ENCODE measurements around the gene TEX13A. TPM values are rescaled to one million over a fixed set of nuclear protein-coding genes. Genes with fewer than 3 reads are reported as not detected.
A peak's percentile ranks its signal among the peaks of the same experiment; 100 is the strongest.

Gene TEX13A
- polyA plus RNA-seq, 2 of the 4 experiments (the other 2 are of a cell fraction): not detected

- FAIRE-seq: no peak
- no peak for TF ChIP-seq BHLHE40 (IDR thresholded peaks at IDR 0.05; ENCODE audit: low read depth, low read length)
- TF ChIP-seq SMC3 (IDR thresholded peaks at IDR 0.05): no peak
- no peak for TF ChIP-seq E2F6 (IDR thresholded peaks at IDR 0.05; ENCODE audit: borderline replicate concordance, low read depth)
- no peak for TF ChIP-seq RNF2 (IDR thresholded peaks at IDR 0.05; ENCODE audit: borderline replicate concordance, low read depth)
- TF ChIP-seq, protein P1, sequence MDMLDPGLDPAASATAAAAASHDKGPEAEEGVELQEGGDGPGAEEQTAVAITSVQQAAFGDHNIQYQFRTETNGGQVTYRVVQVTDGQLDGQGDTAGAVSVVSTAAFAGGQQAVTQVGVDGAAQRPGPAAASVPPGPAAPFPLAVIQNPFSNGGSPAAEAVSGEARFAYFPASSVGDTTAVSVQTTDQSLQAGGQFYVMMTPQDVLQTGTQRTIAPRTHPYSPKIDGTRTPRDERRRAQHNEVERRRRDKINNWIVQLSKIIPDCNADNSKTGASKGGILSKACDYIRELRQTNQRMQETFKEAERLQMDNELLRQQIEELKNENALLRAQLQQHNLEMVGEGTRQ (IDR thresholded peaks at IDR 0.05): no peak
- no peak for TF ChIP-seq ZSCAN20 (CRISPR knock-in tag; IDR thresholded peaks at IDR 0.05)
- TF ChIP-seq CBX2 (IDR thresholded peaks at IDR 0.05; ENCODE audit: borderline replicate concordance, low read depth): no peak
- TF ChIP-seq ESRRA (IDR thresholded peaks at IDR 0.05; ENCODE audit: borderline replicate concordance, low read length): no peak
- no peak for TF ChIP-seq HMGXB4 (CRISPR knock-in tag; IDR thresholded peaks at IDR 0.05; ENCODE audit: borderline replicate concordance)
- TF ChIP-seq HES2 (IDR thresholded peaks at IDR 0.05): no peak
- TF ChIP-seq TP53 (CRISPR knock-in tag; IDR thresholded peaks at IDR 0.05): no peak
- TF ChIP-seq NFE2L2 (conservative IDR thresholded peaks at IDR 0.05; ENCODE audit: low read length): no peak
- TF ChIP-seq FOXS1 (CRISPR knock-in tag; IDR thresholded peaks at IDR 0.05): no peak
- no peak for TF ChIP-seq PBX3 (IDR thresholded peaks at IDR 0.05)
- TF ChIP-seq EP300 (IDR thresholded peaks at IDR 0.05): no peak
- no peak for TF ChIP-seq KDM1A (IDR thresholded peaks at IDR 0.05; ENCODE audit: low read depth)
- no peak for TF ChIP-seq TFCP2L1 (CRISPR knock-in tag; IDR thresholded peaks at IDR 0.05)
- TF ChIP-seq RAD21 (conservative IDR thresholded peaks at IDR 0.05 in 1 of 2, IDR thresholded peaks at IDR 0.05 in 1 of 2): no peak
- no peak for TF ChIP-seq GATA3 (IDR thresholded peaks at IDR 0.05; ENCODE audit: borderline replicate concordance)
- ChIA-PET POLR2A (no interaction called here), CTCF (no interaction called here)
- WGBS (ENCODE audit: missing lambda C conversion rate): 9% methylated on average over 3 of the region's 3 CpGs
- Histone ChIP-seq H3K4me1 (no peaks in the 10 kb centered on the region), H3K4me2 (no peak overlapping the region), H3K9me3 (no peaks in the 10 kb centered on the region), H3K4me3 (no peak overlapping the region), H3K27ac (no peak overlapping the region)
- ATAC-seq: no peak
- no peak for DNase-seq (ENCODE audit: low read depth in 1 of 2, low spot score in 1 of 2)
Observed at GRCh38 chrX:105229146-105229545, 8.7 kb upstream of the TEX13A start.

GRCh38 chrX:105228602-105229001, 8.1 kb upstream of the TEX13A start:
- 8% methylated on average over 2 of the region's 2 CpGs for WGBS (ENCODE audit: missing lambda C conversion rate)
- FAIRE-seq (peak; percentile 97), DNase-seq (ENCODE audit: low read depth in 1 of 2, low spot score in 1 of 2) (no peak), ATAC-seq (no peak)
- no peaks in the 10 kb centered on the region for H3K4me1 ChIP-seq
- TF ChIP-seq MYC (IDR thresholded peaks at IDR 0.05; ENCODE audit: borderline replicate concordance, low read length): no peak
- no peak for TF ChIP-seq FOSL2 (IDR thresholded peaks at IDR 0.05)
- TF ChIP-seq FOSL2 (CRISPR knock-in tag; IDR thresholded peaks at IDR 0.05): no peak
- no peak for TF ChIP-seq FOSB (CRISPR knock-in tag; IDR thresholded peaks at IDR 0.05)
- no peak for TF ChIP-seq ZC3H11A (IDR thresholded peaks at IDR 0.05)
- TF ChIP-seq POLR2AphosphoS2 (conservative IDR thresholded peaks at IDR 0.05; ENCODE audit: low read length): no peak
- TF ChIP-seq, protein P2, sequence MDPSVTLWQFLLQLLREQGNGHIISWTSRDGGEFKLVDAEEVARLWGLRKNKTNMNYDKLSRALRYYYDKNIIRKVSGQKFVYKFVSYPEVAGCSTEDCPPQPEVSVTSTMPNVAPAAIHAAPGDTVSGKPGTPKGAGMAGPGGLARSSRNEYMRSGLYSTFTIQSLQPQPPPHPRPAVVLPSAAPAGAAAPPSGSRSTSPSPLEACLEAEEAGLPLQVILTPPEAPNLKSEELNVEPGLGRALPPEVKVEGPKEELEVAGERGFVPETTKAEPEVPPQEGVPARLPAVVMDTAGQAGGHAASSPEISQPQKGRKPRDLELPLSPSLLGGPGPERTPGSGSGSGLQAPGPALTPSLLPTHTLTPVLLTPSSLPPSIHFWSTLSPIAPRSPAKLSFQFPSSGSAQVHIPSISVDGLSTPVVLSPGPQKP (IDR thresholded peaks at IDR 0.05; ENCODE audit: low read depth, low read length): no peak
- TF ChIP-seq REST (IDR thresholded peaks at IDR 0.05): no peak
- no peak for TF ChIP-seq CBX8 (IDR thresholded peaks at IDR 0.05)
- TF ChIP-seq SMC3 (IDR thresholded peaks at IDR 0.05): no peak
- TF ChIP-seq CBX2 (IDR thresholded peaks at IDR 0.05; ENCODE audit: borderline replicate concordance, low read depth): no peak
- TF ChIP-seq RCOR1 (IDR thresholded peaks at IDR 0.05; ENCODE audit: low read depth, low read length): no peak
- TF ChIP-seq CHD2 (IDR thresholded peaks at IDR 0.05; ENCODE audit: low read length, partially characterized antibody): no peak
- TF ChIP-seq CHD4 (IDR thresholded peaks at IDR 0.05; ENCODE audit: borderline replicate concordance): no peak
- POLR2A ChIA-PET: no interaction called here
- H3K9me3 ChIP-seq: no peaks in the 10 kb centered on the region
- CTCF ChIA-PET: no interaction called here
- no peak overlapping the region for H3K4me2 ChIP-seq
- no peak overlapping the region for H3K27ac ChIP-seq
- no peak overlapping the region for H3K4me3 ChIP-seq

Data from A549 (cell line).